ENCODE measurements around the gene GARNL3.

The GARNL3 gene

GRCh38 chr9:127250896-127251391 lies 13.6 kb upstream of the GARNL3 start (continued):
- TF ChIP-seq ZBTB49 (tag by site-specific recombination; IDR thresholded peaks at IDR 0.05; ENCODE audit: low read depth) (no peak), ZNF514 (tag by site-specific recombination; IDR thresholded peaks at IDR 0.05) (no peak), ZBTB20 (tag by site-specific recombination; IDR thresholded peaks at IDR 0.05) (no peak), KLF7 (tag by site-specific recombination; IDR thresholded peaks at IDR 0.05; ENCODE audit: borderline replicate concordance) (no peak), ZNF433 (tag by site-specific recombination; IDR thresholded peaks at IDR 0.05; ENCODE audit: low read depth) (no peak), ZNF639 (tag by site-specific recombination; IDR thresholded peaks at IDR 0.05) (no peak)

- H3K4me1 ChIP-seq (ENCODE audit: control insufficient read depth, insufficient read depth, low read length): no peaks in the 10 kb centered on the region
- ChIA-PET CTCF (interaction anchor here (0.9 to 1.4 kb wide), 2 partner anchors 38 to 144 kb away, joined by 4 to 5 read pairs; partner anchors contain the start of gene SLC2A8), POLR2A (no interaction called here)
- no peak overlapping the region for H3K27ac ChIP-seq (ENCODE audit: extremely low read depth, low read depth, low read length)
- no peaks in the 10 kb centered on the region for H3K9me3 ChIP-seq (ENCODE audit: control insufficient read depth, insufficient read depth, low read depth, low read length)
- no peaks in the 10 kb centered on the region for H3K36me3 ChIP-seq (ENCODE audit: control insufficient read depth in 2 of 2, insufficient read depth in 1 of 2, low read length in 2 of 2)
- TF ChIP-seq ZNF169 (tag by site-specific recombination; IDR thresholded peaks at IDR 0.05) (no peak), ZNF530 (tag by site-specific recombination; IDR thresholded peaks at IDR 0.05; ENCODE audit: low read depth) (no peak), ZNF138 (tag by site-specific recombination; IDR thresholded peaks at IDR 0.05; ENCODE audit: borderline replicate concordance) (no peak)
- H3K4me3 ChIP-seq (ENCODE audit: low read depth, low read length): no peak overlapping the region
These were observed 11.9 kb upstream of the GARNL3 start for GRCh38 chr9:127252410-127253318.

- no peaks in the 10 kb centered on the region for H3K36me3 ChIP-seq (ENCODE audit: control insufficient read depth in 2 of 2, insufficient read depth in 1 of 2, low read length in 2 of 2)
- no peak overlapping the region for H3K4me3 ChIP-seq (ENCODE audit: low read depth, low read length)
- no peak for TF ChIP-seq ZNF843 (tag by site-specific recombination; IDR thresholded peaks at IDR 0.05)
- no peak for TF ChIP-seq GFI1B (tag by site-specific recombination; IDR thresholded peaks at IDR 0.05)
- TF ChIP-seq HIC1 (tag by site-specific recombination; IDR thresholded peaks at IDR 0.05): no peak
- peak; percentile 85 for TF ChIP-seq EGR2 (tag by site-specific recombination; IDR thresholded peaks at IDR 0.05; ENCODE audit: low read depth)
- peak; percentile 43; the same call in 1 of the 2 replicates for TF ChIP-seq ZFHX2 (tag by site-specific recombination; conservative IDR thresholded peaks at IDR 0.05)
- CTCF ChIA-PET: interaction anchor here (1.4 kb wide), 1 partner anchor 39 kb away, joined by 5 read pairs; no protein-coding TSS in a partner anchor
- POLR2A ChIA-PET: no interaction called here
- H3K27ac ChIP-seq (ENCODE audit: extremely low read depth, low read depth, low read length): no peak overlapping the region
- no peaks in the 10 kb centered on the region for H3K4me1 ChIP-seq (ENCODE audit: control insufficient read depth, insufficient read depth, low read length)
- no peaks in the 10 kb centered on the region for H3K9me3 ChIP-seq (ENCODE audit: control insufficient read depth, insufficient read depth, low read depth, low read length)
These were observed 11.1 kb upstream of the GARNL3 start for GRCh38 chr9:127253446-127253845.
